HG02798 (cell line): ENCODE results near the gene IQCF5.
"Not testable (repeated sequence)": the region's sequence is repeated elsewhere in the genome, so short reads cannot be mapped to it uniquely, and the experiment has no call there.

ENCODE experiments used
- ATAC-seq: cut with Tn5 transposase; IDR thresholded peaks from one replicate; pipeline ENCODE4 v1.9.1; 2021; ENCODE audit warnings: mild to moderate bottlenecking; ENCODE audit not compliant: unreplicated experiment, poor library complexity

The IQCF5 gene

GRCh38 chr3:51873253-51873766 is 2.1 kb downstream of the IQCF5 start:
- ATAC-seq = no peak

GRCh38 chr3:51869304-51869703 is 6.1 kb downstream of the IQCF5 start:
- ATAC-seq = no peak

GRCh38 chr3:51868896-51869295 is 6.5 kb downstream of the IQCF5 start:
- ATAC-seq = not testable (repeated sequence)

GRCh38 chr3:51862886-51863285 is 12.5 kb downstream of the IQCF5 start:
- ATAC-seq = no peak

DNA sequence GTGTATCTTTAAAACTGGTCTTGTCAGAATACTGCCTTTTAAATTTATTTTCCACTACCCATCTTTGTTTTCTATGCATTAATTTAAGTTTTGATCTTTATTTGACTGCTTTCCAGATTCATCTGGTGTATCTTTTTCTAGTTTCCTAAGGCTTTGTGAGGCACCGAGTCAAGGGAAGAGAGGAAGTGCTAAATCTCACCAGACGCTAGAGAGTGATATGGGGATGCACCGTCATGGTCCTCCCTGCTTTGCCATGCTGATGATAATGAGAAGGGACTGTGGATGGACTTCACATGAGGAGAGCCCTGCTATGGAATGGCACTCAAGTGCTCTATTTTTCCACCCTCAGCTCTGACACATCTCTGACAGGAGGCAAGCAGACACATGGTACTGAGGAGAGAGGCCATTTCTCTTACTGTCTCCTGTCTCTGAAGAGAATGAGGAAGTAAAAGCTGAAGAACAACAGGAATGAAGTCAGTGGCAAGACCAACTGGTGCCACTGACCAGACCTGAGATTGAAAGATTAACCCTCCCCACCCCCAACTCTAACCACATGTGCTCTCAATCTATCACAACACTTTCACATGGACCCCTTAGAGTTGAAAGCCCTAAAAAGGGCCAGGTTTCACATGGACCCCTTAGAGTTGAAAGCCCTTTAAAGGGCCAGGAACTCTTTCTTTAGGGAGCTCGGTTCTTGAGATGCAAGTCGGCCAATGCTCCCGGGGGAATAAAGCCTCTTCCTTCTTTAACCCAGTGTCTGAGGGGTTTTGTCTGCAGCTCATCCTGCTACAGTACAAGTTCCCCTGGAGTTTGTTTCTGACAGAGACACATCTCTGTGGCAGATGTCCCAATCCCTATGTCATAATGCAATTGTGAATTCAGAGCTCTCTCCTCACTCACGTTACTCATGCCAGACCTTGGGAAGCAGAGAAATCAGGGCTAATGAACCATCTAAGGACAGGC is 14.4 kb downstream of the IQCF5 start, which contains the start of gene IQCF2:
IQCF2 (plus strand) TSS at position 913 of the 963 bp plus-strand sequence. CDS start 52 bp downstream, outside the sequence.
- no peak for ATAC-seq

- ATAC-seq = not testable (repeated sequence)
Observed at GRCh38 chr3:51855411-51855810, 20.0 kb downstream of the IQCF5 start.

- no peak for ATAC-seq
Observed at GRCh38 chr3:51845129-51845528, 30.3 kb downstream of the IQCF5 start.

GRCh38 chr3:51836606-51837005 is 38.8 kb downstream of the IQCF5 start:
- ATAC-seq = no peak

DNA sequence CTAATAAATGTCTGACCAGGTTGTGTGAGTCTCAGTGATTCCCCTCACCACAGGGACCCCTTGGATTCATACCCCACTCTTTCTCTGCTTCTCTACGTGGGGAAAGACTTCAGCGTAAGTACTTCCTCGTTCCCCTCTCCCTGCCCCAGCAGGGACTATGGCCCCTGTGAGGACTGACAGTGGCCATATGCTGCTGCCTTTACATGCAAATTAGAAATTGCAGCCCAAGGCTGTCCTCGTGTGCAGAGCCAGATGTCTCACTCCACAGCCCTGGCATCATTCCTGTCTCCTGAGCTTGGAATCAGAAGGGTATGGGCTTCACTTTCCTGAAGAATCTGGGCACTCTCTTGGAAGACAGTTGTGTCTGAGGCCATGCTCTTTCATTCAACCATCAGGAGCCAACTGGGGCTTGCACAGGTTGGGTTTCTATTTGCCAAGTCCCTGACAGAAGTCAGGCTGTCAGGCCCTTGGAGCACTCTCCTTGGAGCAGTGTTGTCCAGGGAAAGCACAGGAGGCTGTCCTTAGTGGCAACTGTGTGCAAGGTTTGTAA is 44.5 kb downstream of the IQCF5 start:
- no peak for ATAC-seq

DNA sequence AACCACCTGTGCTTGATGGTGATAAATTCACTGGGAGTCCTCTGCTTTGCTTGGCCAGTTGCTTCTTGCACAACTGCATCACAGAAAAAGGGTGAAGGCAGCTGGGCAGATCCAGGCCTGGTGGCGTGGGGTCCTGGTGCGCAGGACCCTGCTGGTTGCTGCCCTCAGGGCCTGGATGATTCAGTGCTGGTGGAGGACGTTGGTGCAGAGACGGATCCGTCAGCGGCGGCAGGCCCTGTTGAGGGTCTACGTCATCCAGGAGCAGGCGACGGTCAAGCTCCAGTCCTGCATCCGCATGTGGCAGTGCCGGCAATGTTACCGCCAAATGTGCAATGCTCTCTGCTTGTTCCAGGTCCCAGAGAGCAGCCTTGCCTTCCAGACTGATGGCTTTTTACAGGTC is 45.1 kb downstream of the IQCF5 start:
- ATAC-seq = no peak

DNA sequence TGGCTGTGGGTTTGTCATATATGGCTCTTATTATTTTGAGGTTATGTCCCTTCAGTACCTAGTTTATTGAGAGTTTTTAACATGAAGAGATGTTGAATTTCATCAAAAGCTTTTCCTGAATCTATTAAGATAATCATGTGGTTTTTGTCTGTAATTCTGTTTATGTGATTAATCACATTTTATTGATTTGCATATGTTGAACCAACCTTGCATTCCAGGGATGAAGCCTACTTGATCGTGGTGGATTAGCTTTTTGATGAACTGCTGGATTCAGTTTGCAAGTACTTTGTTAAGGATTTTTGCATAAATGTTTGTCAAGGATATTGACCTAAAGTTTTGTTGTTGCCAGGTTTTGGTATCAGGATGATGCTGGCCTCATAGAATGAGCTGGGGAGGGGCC is 47.1 kb downstream of the IQCF5 start:
- no peak for ATAC-seq
